ENCODE data around the gene BCL11B.

Gene BCL11B

DNA sequence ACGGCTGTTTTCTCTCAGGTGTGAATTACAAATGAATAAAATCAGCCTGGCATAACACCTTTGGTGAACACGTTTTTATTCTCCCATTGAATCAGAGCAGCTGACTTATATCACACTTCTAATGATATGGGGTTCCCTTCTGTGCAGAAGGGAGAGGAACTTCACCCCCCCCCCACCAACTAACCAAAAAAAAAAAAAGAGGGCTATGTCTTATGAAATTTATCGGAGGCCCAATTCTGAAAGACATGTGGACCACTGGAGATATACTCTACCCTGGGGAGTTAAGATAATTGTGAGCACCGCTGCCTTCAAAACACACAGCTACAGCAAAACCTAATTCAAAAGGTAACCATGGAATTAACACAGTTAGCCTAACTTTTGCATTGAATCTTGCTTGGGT is 4.6 kb downstream of the BCL11B start:
- DNase-seq = no peak

DNA sequence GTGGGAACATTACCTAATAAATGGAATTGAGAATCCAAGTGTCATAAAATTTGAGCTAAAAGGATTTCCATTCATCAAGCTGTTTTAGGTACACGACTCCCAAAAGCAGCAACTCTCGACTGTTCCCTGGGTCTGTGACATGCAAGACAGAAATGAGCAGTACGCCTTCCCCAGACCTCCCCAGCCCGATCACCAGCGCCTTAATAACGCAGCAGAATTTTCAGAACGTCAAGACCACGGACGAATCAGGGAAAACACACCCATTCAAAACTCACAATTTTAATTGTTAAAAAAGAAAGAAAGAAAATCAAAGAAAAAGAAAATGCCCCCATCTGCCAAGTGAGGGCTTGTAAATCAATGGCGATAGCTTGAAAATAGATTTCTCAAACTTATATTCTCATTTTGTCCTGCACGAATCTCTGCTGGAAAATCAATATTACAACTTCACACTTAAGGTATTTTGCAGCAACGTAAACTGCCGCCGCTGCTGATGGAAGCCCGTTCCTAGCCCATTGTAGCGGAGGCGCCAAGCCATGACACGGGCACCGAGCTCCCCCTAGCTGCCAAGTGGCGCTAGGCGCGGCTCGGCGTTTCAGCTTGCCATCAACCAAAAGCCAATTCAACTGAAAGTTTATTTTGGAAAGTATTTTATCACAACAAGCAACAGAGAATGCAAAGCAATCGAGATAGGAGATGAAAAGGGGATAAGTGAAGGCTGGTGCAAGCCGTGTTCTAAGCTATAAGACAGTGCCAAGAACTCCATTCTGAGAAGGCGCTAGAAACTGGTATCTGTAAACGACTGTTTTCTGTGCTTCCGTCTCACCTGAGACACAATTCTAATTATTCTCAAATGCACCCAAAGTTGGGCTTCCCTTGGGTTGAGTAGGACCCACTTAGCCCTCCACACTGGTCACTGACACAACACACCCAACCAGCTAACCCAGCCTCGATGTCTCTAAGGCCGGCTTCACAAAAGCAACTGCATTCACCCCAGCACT is 5.5 kb downstream of the BCL11B start:
- no peak for DNase-seq

DNA sequence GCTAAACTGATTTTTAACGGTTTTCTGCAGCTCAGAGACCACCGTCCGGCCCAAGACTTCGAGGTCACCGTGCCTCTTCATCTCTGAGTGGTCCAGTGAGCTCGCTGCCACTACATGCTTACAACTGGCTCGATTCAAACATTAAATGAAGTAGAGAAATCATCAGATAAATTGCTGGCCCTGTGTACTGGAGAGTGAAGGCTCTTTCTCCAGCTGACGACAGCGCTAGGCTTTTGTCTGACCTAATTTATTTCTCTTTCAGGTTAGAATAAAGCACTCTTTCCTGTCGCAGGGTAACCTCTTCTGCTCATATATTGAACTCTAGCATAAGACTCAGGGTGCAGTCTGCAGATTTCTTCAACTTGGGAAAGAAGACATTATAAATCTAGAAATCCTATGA is 6.4 kb downstream of the BCL11B start:
- DNase-seq = no peak

DNA sequence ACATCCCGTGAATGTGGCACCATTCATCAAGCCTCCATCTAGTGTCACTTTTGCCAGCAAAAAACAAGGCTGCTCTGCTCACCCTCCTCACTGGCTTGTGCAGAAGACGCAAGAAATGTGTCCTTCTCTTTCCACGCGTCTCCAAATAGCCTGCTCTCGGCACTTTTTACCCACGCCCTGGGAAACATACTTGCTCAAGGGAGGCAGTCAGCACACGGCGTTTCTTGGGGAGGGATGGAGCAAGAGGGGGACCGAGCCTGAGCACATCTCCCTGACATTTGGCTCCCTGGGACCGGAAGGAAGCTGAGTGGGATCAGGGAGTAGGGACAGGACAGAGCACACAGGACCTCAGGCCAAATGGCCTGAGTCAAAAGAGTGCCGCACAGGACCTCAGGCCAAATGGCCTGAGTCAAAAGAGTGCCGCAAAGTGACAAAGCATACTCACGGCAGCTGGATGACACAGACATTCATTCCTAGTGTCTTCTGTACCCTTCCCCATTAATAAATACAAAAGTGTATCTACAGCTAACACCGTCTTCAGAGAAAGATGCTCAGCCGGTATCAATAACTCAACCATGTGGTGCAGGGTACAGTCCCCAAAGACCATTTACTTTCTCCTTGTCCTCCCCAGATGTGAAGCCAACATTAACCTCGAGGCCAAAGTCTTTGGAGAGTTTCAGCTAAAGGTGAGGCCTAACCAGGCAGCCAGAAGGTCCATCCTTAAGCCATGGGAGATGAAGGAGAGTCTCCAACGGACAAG is 7.1 kb downstream of the BCL11B start:
- no peak for DNase-seq

DNA sequence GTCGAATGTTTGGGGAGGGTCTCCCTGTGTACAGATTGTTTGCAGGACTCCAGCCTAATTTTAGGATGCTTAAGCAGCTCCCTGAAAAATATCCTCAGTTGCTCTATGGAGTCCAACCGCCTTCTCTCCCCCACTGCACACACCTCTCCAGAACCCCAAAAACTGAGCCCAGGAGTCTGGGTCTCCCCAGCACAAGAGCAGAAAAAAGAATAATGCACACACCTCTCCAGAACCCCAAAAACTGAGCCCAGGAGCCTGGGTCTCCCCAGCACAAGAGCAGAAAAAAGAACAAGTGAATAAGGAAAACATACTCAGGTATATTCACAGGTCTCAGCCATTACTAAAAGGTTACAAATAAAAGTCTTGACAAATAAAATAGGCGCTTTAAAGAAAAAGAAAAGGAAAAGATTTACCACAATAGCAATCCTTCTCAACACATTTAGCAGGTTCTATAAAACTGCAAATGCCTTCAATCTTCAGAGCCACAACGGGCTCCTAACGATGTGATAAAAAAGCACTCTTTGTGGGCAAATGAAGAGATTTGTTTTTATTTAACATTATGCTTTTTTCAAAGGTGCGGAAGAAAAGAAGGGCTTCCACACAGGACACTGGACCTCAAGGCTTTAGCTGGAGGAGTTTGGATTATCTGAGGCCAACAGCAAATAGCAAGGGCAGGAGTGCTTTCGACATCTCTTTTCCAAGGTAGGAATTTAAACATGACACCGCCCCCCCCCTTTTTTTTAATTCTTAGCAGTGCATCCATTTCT is 8.2 kb downstream of the BCL11B start:
- DNase-seq = no peak

DNA sequence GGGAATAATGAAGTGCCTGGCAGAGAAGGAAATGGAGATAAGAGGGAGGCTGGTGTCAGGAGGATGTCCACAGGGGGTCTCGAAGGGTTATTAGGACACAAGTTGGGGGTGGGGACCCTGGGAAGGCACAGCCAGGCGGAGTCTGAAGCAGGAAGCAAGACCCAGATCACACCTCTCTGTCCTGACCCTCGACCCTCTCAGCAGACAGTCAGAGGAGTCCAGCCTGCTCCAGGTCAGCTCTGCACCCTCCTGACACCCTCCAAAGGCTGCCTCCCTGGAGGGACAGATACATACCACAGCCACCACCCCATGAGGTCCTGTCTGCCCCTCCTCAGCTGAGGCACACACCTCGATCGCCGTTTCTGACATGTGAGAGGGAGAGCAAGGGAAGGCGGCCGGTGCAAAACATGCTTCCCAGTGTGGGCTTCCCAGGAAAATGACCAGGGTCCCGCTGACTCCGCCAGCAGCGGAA is 9.0 kb downstream of the BCL11B start:
- DNase-seq = no peak

DNA sequence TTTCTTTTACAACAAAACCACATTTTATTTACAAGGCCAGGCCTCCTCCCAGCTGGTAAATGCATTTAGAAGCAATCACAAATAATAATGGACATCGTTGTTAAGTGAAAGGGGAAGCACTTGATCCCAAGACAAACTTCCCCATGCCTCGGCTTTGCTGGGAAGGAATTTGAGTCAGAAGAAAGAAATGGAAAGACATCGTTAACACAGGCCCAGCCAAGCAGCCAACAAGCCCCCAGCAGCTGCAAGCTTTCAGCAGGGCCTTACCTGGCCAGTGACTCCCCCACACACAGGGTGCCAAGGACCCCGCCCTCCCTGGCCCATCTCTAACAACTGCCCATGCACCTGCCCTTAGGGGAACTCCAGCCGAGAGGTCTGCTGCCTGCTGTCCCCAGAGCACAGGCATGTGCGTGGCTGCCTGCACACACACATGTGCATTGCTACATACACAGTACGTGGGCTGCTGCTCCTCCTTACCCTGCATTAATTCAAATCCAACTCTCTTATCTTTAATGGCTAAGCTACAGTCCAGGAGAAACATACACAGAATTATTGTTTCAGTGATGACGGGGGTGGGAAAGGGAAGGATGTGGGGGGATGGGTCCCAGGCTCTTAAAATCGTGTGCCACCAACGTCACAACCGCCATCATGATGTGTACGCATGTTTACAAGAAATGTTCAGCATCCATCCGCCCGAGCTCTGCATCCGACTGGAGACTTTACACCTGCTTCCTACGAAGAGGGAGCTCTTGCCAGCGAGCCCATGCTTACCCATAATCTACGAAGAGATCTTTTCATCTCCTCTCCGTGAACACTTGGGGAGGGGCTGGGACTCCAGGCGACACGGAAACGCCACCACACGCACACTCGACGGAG is 9.8 kb downstream of the BCL11B start:
- no peak for DNase-seq

DNA sequence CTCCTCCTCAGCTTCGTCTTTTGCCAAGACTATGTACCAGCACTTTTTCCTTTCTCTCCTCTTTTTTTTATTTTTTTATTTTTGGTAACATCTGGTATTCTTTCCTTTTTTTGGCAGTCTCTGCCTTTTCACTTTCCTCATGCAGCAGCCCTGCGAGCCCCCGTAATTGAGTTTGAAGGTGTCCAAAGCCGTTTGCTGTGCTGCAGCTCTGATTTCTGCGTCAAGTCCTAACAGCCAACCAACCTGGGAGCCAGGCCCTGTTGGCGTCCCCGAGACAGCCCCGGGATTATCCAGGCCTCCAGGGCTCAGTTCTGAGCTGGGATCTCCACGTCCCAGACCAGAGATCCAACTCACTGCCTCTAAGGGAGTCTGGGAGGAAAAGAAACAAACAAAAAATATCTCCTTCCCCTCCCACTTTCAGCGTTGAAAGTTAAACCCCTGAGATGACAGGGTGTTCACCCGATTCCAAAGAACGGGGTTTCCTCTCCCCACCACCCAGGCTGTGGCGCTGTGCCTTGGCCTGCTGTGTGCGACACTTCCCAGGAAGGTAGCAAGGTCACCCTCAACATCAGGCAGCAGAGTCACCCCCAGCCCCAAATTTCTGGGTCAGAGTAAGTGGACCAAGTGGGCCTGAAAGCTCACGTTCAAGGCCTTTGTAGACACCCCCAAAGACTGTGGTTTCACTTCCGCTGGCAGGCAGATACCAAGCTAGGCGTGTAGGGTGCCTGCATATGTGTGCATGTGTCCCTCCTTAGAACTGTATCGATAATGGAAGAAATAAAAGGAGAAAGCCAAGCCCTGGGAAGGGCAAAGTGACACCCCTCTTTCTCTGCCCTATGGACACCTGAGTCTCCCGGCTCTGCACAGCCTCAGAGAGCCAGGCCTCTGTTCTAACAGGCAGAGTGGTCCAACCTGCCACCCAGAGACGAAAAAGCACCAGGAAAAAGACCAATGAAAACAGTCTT is 11.1 kb downstream of the BCL11B start:
- no peak for DNase-seq

DNA sequence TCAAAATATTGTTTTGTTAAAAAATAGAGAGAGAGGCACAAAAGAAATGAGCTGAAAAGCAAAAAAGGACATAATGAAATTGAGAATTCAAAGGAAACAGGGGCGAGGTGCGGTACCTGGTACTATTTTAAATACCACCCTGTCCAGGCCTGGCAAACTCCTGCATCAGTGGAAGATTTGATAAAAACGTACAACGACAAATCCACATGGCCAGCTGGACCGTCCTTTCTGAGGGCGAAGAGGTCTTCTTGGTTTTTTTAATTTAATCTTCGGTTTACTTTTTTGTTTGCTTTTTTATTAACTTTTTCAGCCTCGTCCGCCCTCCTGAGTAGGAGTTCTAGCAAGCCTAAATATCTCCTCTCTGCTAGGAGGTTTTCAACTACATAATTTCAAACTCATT is 11.9 kb downstream of the BCL11B start:
- DNase-seq = no peak

DNA sequence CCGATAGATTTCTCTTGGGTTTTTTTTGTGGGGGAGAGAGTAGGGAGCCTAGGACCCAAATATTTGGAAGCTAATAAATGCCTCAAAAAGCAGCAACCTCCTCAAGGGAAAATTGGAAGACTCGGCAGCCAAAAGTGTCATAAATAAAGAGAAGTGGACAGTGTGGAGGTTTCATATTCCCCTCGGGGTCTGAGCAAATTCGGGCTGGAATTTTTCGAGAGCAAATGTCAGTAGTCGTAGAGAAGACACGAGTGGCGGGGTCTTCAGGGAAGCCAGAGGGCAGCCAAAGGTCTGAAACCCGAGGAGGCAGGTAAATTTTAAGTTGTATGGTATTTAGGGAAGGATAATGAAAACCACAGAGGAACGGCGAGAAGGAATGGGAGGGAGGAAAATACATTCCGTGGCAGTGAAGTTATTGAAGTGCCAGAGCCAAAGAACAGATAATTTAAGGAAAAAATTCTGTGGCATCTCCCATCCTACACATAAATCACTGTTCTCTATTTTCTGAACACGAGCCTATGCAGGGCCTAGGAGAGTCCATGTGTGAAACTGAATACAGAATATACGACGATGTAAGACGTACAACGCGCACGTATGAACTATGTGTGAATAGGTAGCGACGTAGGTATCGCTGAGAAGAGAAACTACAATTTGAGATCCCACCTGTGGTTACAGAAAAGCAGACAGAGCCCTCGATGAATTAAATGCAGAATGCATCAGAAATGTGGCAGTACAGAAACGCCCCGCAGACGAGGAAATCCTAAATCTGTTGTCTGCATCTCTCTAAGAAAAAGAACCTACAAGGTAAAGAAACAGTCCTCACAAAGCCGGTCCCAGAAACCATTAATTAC is 12.9 kb downstream of the BCL11B start:
- DNase-seq = no peak

DNA sequence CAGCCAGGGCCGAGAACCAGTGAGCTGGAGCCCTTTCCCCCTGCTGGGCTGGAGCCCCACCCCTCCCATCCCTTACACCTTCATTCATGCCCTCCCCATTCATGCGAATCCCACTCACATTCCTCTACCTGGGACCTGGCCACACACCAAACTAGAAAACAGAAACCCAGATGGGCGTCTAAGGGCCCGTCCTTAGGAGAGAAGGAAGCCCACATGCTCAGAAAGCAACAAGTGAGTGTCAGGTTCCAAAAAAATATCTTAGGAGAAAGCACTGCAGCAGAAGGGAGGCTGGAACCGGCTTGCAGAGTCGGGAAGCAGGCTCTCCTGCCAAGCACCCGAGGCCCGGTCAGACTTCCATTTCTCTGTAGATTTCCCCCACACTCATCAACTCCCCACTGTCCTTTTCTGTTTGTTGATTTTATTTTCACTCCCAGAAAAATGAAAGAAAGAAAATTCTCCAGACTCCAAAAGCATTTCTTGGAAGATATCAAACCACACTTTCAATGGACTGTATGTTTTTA is 13.6 kb downstream of the BCL11B start:
- DNase-seq = no peak

DNA sequence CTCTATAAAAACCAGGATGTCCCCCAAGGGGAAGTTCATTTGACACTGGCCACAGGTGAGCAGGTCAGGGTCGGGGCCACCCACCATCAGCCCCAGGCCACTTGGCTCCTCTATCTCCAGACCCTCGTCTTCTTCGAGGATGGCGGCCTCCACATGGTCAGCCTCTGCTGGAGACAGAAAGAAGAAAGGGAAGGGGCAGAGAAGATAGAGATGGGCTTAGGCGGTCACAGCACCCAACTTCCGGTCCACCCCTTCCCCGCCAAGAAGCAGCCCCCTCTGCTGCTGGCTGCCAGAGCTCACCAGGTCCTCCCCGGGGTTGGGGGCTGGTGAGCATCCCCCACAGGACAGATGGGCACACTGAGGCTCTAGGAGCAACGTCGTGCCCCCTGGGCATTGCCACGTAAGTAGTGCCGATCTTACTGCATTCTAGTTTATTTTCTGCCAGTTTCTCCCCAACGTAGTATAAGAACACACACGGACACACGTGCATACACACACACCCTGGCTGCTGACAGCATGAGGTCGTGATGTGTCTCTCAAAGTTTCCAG is 14.2 kb downstream of the BCL11B start:
- no peak for DNase-seq

DNA sequence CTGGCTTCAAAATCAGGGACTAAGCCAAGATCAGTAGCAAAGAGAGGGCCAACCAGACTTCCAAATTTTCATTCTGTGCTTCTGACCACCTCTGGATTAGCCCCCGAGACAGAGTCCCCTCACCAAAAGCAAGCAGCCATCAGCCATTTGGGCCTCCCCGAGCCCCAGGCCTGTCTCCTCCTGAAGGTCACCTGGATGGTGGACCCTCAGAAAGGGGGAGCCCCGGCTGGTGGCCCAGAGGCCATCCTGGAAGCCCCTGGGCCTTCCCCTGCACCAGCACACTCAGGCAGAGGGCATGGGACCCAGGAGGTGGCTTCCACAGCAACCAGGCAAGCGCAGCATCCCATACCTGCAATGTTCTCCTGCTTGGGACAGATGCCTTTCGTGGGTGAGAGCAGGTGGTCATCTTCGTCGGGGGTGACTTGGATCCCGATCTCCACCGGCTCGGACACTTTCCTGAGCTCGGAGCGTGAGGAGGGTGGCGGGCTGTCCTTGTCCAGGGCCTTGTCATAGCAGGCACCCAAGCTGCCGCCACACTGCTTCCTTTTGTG is 14.8 kb downstream of the BCL11B start:
- DNase-seq = no peak

DNA sequence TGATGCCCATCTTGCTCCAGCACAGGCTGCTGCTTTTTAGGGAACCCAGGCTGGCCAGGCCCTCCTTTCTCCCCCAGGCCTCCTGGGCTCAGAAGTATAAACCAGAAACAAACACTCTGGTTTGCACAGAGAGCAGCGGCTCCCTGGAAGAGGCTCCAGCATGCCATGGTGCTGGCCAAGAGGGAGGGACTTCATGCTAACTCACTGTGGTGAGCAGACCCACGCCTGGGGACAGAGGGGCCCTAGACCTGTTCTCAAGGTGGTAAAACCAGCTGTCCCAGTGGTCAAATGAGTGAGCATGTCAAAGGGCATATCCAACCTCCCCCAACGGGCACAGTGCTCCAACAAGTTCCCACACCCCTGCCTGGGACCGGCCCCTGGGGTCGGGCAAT is 15.5 kb downstream of the BCL11B start:
- DNase-seq = no peak

DNA sequence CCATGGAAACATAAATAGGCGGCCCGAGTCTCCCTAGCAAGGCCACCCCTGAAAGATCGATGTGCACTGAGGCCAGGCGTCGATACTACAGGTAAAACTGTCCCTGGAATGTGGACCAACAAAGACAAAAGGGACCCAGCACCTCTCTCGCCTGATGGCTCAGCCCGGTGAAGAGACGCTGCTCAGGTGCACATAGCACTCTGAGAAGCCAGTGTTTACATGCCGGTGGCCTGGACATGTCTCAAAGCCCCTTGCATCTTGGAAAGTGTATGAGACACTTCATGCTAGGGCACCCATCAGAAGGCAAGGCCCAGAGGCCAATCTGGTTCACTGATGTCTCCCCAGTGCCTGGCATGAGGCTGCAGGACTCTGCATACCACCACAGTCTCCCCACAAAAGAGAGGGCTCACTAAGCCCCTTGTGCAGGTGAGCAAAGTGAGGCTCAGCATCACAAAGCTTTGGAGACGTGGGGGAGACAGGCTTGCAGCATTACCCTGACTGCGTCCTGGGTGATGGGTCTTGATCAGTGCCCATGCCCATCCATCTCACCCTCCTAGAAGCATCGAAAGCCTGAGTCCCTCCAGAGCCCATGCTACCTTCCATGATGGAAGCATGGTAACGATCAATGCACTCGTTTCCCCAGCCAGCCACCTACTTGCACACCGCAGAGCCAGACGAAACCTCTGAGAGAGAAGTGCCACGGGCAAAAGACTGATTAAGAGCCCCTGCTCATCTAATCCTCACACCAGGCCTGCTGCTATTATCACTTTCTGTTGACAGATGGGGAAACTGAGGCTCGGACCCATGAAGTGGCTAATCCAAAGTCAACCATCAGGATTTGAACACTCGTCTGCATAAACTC is 16.1 kb downstream of the BCL11B start:
- no peak for DNase-seq

DNA sequence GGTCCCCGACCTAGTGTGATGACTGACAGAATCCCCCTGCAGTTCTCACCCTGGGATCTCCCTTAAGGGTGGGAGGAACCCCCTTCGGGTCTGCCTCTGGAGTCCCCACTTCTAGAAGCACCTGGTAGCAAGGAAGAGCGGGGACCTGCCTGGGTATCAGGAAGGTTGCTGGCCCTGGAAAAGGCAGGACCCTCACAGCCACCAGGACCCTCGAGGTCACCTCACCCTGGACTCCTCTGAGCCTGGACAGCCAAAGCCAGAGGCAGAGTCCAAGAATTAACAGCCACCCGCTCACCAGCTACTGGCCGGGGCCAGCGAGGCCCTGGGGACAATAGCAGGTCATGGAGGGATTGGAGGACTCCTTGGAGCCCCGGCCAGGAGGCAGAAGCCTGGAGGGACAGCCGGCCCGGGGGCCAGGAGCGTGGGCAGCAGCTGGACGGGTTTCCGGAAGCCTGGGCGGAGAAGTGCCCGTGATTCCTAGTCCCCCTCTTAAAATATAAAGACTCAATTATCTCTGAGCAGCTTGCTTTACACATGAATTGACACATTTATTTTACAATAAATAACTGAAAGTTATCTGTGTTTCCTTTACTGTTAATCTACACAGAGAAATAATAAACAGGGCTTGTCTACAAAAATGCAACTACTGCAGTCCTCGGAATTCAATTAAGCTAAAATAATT is 17.5 kb downstream of the BCL11B start:
- no peak for DNase-seq

DNA sequence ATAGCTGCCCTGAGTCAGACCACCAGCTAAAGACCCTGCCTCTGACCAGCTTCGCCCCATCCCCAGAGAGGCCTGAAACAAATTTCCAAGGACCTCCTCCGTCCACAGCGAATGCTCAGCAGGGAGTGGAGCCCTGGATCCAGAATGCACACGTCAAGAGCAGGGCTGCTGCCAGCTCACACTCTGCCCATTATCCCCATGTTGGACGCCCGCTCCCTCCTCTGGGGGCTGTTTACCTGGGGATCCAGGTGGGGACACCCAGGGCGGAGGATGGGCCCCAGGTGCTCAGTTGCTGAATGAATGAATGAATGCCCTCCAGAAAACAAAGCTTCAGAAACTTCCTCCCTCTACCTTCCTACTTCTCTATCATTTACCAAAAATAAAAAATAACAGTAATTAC is 18.1 kb downstream of the BCL11B start:
- no peak for DNase-seq

All from NCI-H1417 treated with DMSO at 0.1 percent for 48 hours (cell line).